GM21423 (cell line): Measurements from ENCODE around the gene FPGT.
"Not testable (repeated sequence)": the region's sequence is repeated elsewhere in the genome, so short reads cannot be mapped to it uniquely, and the experiment has no call there.

Source experiments
- ATAC-seq: cut with Tn5 transposase; IDR thresholded peaks from one replicate; pipeline ENCODE4 v1.9.1; 2021; ENCODE audit warnings: mild to moderate bottlenecking, moderate library complexity; ENCODE audit not compliant: unreplicated experiment

Gene FPGT

GRCh38 chr1:74197657-74198552 lies at the start of gene FPGT, which contains the start of gene LRRIQ3:
FPGT (plus strand) TSS chr1:74198242; CDS start chr1:74198279, 37 bp downstream.
LRRIQ3 (minus strand) TSS chr1:74198176; CDS start chr1:74183684, 14,492 bp downstream.
- ATAC-seq, result peak; percentile 94

GRCh38 chr1:74160046-74160445 lies 38.0 kb upstream of the FPGT start:
- ATAC-seq, result no peak

- ATAC-seq, result no peak
Observed at GRCh38 chr1:74161497-74161896, 36.5 kb upstream of the FPGT start.

- no peak for ATAC-seq
Observed at GRCh38 chr1:74162333-74162732, 35.7 kb upstream of the FPGT start.

GRCh38 chr1:74174423-74174822 lies 23.6 kb upstream of the FPGT start:
- ATAC-seq, result not testable (repeated sequence)

GRCh38 chr1:74180490-74180889 lies 17.6 kb upstream of the FPGT start:
- ATAC-seq, result no peak

- no peak for ATAC-seq
Observed at GRCh38 chr1:74193908-74194307, 4.1 kb upstream of the FPGT start.

GRCh38 chr1:74195339-74195738 lies 2.7 kb upstream of the FPGT start:
- no peak for ATAC-seq

GRCh38 chr1:74197255-74197654 lies 787 bp upstream of the FPGT start:
- ATAC-seq, result no peak

- no peak for ATAC-seq
Observed at GRCh38 chr1:74199504-74199903, 1.5 kb downstream of the FPGT start.

- ATAC-seq, result no peak
Observed at GRCh38 chr1:74205266-74205665, 7.2 kb downstream of the FPGT start.

GRCh38 chr1:74215229-74215628 lies 17.2 kb downstream of the FPGT start:
- no peak for ATAC-seq

- no peak for ATAC-seq
Observed at GRCh38 chr1:74222701-74223100, 24.7 kb downstream of the FPGT start.

- ATAC-seq, result no peak
Observed at GRCh38 chr1:74223453-74223852, 25.4 kb downstream of the FPGT start.

GRCh38 chr1:74235153-74235552 lies 37.1 kb downstream of the FPGT start, which contains the start of gene TNNI3K:
TNNI3K (plus strand) TSS chr1:74235387; CDS start chr1:74235452, 65 bp downstream.
- ATAC-seq, result no peak

GRCh38 chr1:74236440-74236839 lies 38.4 kb downstream of the FPGT start:
- no peak for ATAC-seq

- no peak for ATAC-seq
Observed at GRCh38 chr1:74237035-74237434, 39.0 kb downstream of the FPGT start.

GRCh38 chr1:74237787-74238186 lies 39.7 kb downstream of the FPGT start:
- no peak for ATAC-seq

- ATAC-seq, result no peak
Observed at GRCh38 chr1:74245168-74245772, 47.2 kb downstream of the FPGT start.

- ATAC-seq, result no peak
Observed at GRCh38 chr1:74246315-74246714, 48.3 kb downstream of the FPGT start.

- no peak for ATAC-seq
Observed at GRCh38 chr1:74247881-74248528, 50.0 kb downstream of the FPGT start.
